Keratinocyte (primary cell): ENCODE measurements around the gene IGFN1. TPM values are rescaled to one million over a fixed set of nuclear protein-coding genes. Genes with fewer than 3 reads are reported as not detected.

Experiments
- DNase-seq: peaks from one replicate; pipeline ENCODE4 v3.0.0-alpha.2; 2011; ENCODE audit warnings: low read depth, missing footprints, low spot score
- FAIRE-seq: peaks from 2 replicates; lab custom pipeline; 2011; peaks lifted over from hg19 to GRCh38; lab: Jason Lieb, UNC
- H2AFZ ChIP-seq: 2 replicates; pipeline ENCODE4 v1.6.0; 2012; ENCODE audit warnings: low read length, control low read depth, inconsistent platforms; ENCODE audit not compliant: control insufficient read depth
- H3K27ac ChIP-seq: 2 replicates; pipeline ENCODE4 v1.5.1; 2011; ENCODE audit warnings: low read length; ENCODE audit not compliant: control insufficient read depth, insufficient read depth
- H3K27me3 ChIP-seq: 3 replicates; pipeline ENCODE4 v1.6.0; 2011; ENCODE audit warnings: low read length; ENCODE audit not compliant: control insufficient read depth, insufficient read depth; ENCODE audit errors: extremely low read depth
- H3K36me3 ChIP-seq, 2 experiments: 2 replicates in 1 of 2; 3 replicates in 1 of 2; pipeline ENCODE4 v1.5.1; 2011; ENCODE audit warnings: low read length in 2 of 2, mild to moderate bottlenecking in 1 of 2; ENCODE audit not compliant: control insufficient read depth in 2 of 2, insufficient read depth in 2 of 2; ENCODE audit errors: extremely low read depth in 1 of 2
- H3K4me1 ChIP-seq: 3 replicates; pipeline ENCODE4 v1.5.1; 2011; ENCODE audit warnings: low read length; ENCODE audit not compliant: control insufficient read depth, insufficient read depth; ENCODE audit errors: extremely low read depth
- H3K4me2 ChIP-seq: 3 replicates; pipeline ENCODE4 v1.6.0; 2011; ENCODE audit warnings: low read depth, low read length; ENCODE audit not compliant: control insufficient read depth, insufficient read depth; ENCODE audit errors: extremely low read depth
- H3K4me3 ChIP-seq, 3 experiments: fragments of 200-600 bp in 1 of 3; sonication (generic) in 1 of 3; 2 replicates in 2 of 3; 3 replicates in 1 of 3; pipeline ENCODE4 v1.5.1; 2011 to 2016; ENCODE audit warnings: low read length in 3 of 3, mild to moderate bottlenecking in 3 of 3, control low read depth in 2 of 3, inconsistent platforms in 1 of 3, low read depth in 1 of 3, mixed read lengths in 1 of 3, mixed run types in 1 of 3, moderate library complexity in 1 of 3; ENCODE audit not compliant: control insufficient read depth in 2 of 3, insufficient read depth in 2 of 3; ENCODE audit errors: extremely low read depth in 1 of 3
- H3K79me2 ChIP-seq: 2 replicates; pipeline ENCODE4 v1.6.0; 2012; ENCODE audit warnings: low read length; ENCODE audit not compliant: control insufficient read depth, insufficient read depth
- H3K9ac ChIP-seq: 3 replicates; pipeline ENCODE4 v1.6.0; 2011; ENCODE audit warnings: low read length; ENCODE audit not compliant: control insufficient read depth, insufficient read depth; ENCODE audit errors: extremely low read depth
- H3K9me1 ChIP-seq: 3 replicates; pipeline ENCODE4 v1.6.0; 2011; ENCODE audit warnings: low read length; ENCODE audit not compliant: control insufficient read depth, insufficient read depth; ENCODE audit errors: extremely low read depth
- H3K9me3 ChIP-seq: 2 replicates; pipeline ENCODE4 v1.5.1; 2012; ENCODE audit warnings: low read depth, low read length; ENCODE audit not compliant: control insufficient read depth
- H4K20me1 ChIP-seq: 3 replicates; pipeline ENCODE4 v1.6.0; 2011; ENCODE audit warnings: low read length; ENCODE audit not compliant: control insufficient read depth, insufficient read depth; ENCODE audit errors: extremely low read depth
- EZH2 ChIP-seq: IDR thresholded peaks from one replicate; pipeline ENCODE4 v1.6.1; 2012; ENCODE audit warnings: inconsistent platforms, mild to moderate bottlenecking, low read length, moderate library complexity
- dilution Hi-C: fragments of 300-500 bp; cut with MboI; formaldehyde crosslinking; loops from one replicate; pipeline ENCODE4 v1.7.0; 2020; ENCODE audit warnings: low sequenced_read_pairs; ENCODE audit not compliant: extremely low pct_ligation_motif_present
- polyA plus RNA-seq, 5 experiments: library from polyadenylated mRNA; depleted of rRNA in 3 of 5; stranded (reverse) in 3 of 5; stranded (forward) in 1 of 5; unstranded in 1 of 5; fragments of >200 nt; gene quantifications; 1 replicate in 1 of 5; 2 replicates in 3 of 5; 3 replicates in 1 of 5; pipeline versions ENCODE4 v1.2.1 to v1.2.3, GENCODE V29; 2011 to 2012; ENCODE audit warnings: missing spikeins in 2 of 5, low read depth in 1 of 5, low replicate concordance in 1 of 5
- TF ChIP-seq, protein P1 (sequence below), 3 experiments: IDR thresholded peaks in 1 of 3; conservative IDR thresholded peaks in 1 of 3; optimal IDR thresholded peaks in 1 of 3; 2 replicates in 2 of 3; 3 replicates in 1 of 3; pipeline versions ENCODE3 to v1.5.1; 2011; ENCODE audit warnings: low read length in 3 of 3, mild to moderate bottlenecking in 3 of 3, moderate library complexity in 2 of 3, control low read depth in 1 of 3, inconsistent platforms in 1 of 3; ENCODE audit not compliant: insufficient read depth in 2 of 3; ENCODE audit errors: extremely low read depth in 1 of 3

The IGFN1 gene
- polyA plus RNA-seq, 1 donor (not counting 4 experiments of a cell fraction or from before 2014, with no cell fraction given) = not detected

DNA sequence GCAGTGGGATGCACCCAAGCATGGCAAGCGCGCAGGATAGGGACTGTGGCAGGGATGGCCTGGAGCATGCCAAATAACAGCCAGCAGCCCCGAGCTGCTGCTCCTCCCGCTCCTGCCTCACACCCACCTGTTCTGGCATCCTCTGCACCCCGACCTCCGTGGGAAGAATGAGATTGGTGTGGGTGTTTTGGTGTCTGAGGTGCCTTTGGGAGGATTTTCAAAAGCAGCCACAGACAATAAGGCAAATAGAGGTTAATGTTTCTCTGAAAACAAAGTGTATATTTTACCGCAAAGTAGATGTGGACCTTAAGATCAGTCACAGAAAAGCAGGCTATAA is 35.5 kb downstream of the IGFN1 start:
- FAIRE-seq (no peak), DNase-seq (no peak)
- H3K36me3 ChIP-seq = no peaks in the 10 kb centered on the region
- dilution Hi-C loops = loop anchor here (10.0 kb wide), 1 partner anchor 79 kb away; no protein-coding TSS in a partner anchor
- H3K27ac ChIP-seq = no peak overlapping the region
- no peaks in the 10 kb centered on the region for H3K9me3 ChIP-seq
- TF ChIP-seq, protein P1, sequence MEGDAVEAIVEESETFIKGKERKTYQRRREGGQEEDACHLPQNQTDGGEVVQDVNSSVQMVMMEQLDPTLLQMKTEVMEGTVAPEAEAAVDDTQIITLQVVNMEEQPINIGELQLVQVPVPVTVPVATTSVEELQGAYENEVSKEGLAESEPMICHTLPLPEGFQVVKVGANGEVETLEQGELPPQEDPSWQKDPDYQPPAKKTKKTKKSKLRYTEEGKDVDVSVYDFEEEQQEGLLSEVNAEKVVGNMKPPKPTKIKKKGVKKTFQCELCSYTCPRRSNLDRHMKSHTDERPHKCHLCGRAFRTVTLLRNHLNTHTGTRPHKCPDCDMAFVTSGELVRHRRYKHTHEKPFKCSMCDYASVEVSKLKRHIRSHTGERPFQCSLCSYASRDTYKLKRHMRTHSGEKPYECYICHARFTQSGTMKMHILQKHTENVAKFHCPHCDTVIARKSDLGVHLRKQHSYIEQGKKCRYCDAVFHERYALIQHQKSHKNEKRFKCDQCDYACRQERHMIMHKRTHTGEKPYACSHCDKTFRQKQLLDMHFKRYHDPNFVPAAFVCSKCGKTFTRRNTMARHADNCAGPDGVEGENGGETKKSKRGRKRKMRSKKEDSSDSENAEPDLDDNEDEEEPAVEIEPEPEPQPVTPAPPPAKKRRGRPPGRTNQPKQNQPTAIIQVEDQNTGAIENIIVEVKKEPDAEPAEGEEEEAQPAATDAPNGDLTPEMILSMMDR (optimal IDR thresholded peaks at IDR 0.05 in 1 of 3, IDR thresholded peaks at IDR 0.05 in 1 of 3, conservative IDR thresholded peaks at IDR 0.05 in 1 of 3; ENCODE audit: extremely low read depth in 1 of 3, insufficient read depth in 2 of 3, low read length in 3 of 3) = no peak
- TF ChIP-seq EZH2 = no peak
- peaks cover 4% of the 10 kb centered on the region for H3K9me1 ChIP-seq
- peaks cover 7% of the 10 kb centered on the region for H3K27me3 ChIP-seq
- H3K9ac ChIP-seq = no peak overlapping the region
- H3K4me2 ChIP-seq = no peak overlapping the region
- H2AFZ ChIP-seq = no peak overlapping the region
- H4K20me1 ChIP-seq = no peaks in the 10 kb centered on the region
- no peaks in the 10 kb centered on the region for H3K79me2 ChIP-seq
- H3K4me1 ChIP-seq = peaks cover 9% of the 10 kb centered on the region
- no peak overlapping the region for H3K4me3 ChIP-seq

DNA sequence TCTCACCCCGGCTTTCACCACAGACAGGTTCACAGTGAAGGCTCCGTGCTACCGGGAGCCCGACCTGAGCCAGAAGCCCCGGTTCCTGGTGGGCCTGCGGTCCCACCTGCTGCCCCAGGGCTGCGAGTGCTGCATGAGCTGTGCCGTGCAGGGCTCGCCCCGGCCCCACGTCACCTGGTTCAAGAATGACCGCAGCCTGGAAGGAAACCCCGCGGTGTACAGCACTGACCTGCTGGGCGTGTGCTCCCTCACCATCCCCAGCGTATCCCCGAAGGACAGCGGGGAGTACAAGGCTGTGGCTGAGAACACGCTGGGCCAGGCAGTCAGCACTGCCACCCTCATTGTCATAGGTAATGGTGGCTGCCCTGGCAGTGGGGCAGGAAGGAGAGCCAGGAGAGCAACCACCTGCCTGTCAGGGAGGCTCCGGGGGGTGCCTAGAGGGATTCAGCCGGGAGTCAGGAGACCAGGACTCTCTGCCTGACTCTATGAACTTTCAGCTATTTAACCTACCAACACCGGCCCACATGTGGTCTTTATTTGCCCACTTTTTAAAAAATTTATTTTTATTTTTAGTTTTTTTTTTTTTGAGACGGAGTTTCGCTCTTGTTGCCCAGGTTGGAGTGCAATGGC is 36.4 kb downstream of the IGFN1 start:
- peaks cover 4% of the 10 kb centered on the region for H3K9me1 ChIP-seq
- no peaks in the 10 kb centered on the region for H3K79me2 ChIP-seq
- no peak overlapping the region for H3K27ac ChIP-seq
- H2AFZ ChIP-seq = no peak overlapping the region
- H4K20me1 ChIP-seq = no peaks in the 10 kb centered on the region
- H3K27me3 ChIP-seq = peaks cover 7% of the 10 kb centered on the region
- H3K4me2 ChIP-seq = no peak overlapping the region
- no peak for TF ChIP-seq EZH2
- TF ChIP-seq, protein P1 (optimal IDR thresholded peaks at IDR 0.05 in 1 of 3, IDR thresholded peaks at IDR 0.05 in 1 of 3, conservative IDR thresholded peaks at IDR 0.05 in 1 of 3; ENCODE audit: extremely low read depth in 1 of 3, insufficient read depth in 2 of 3, low read length in 3 of 3) = no peak
- FAIRE-seq (no peak), DNase-seq (no peak)
- dilution Hi-C loops = loop anchor here (10.0 kb wide), 1 partner anchor 78 kb away; no protein-coding TSS in a partner anchor
- no peaks in the 10 kb centered on the region for H3K36me3 ChIP-seq
- no peak overlapping the region for H3K4me3 ChIP-seq
- no peak overlapping the region for H3K9ac ChIP-seq
- H3K9me3 ChIP-seq = no peaks in the 10 kb centered on the region
- peaks cover 9% of the 10 kb centered on the region for H3K4me1 ChIP-seq
